ENCODE measurements around the gene XPO6.

Gene XPO6

GRCh38 chr16:28090646-28091377 is 121.0 kb downstream of the XPO6 start:
- TF ChIP-seq CTCF (IDR thresholded peaks at IDR 0.05; ENCODE audit: low read depth, low read length), result peak; percentile 20; the same call in 1 of the 2 replicates
- H3K27me3 ChIP-seq, result no peaks in the 10 kb centered on the region
- DNase-seq, result no peak
- no peaks in the 10 kb centered on the region for H3K9me3 ChIP-seq
- H3K4me3 ChIP-seq (ENCODE audit: low read depth, low read length), result no peak overlapping the region
- peaks cover 4% of the 10 kb centered on the region; the same call in 1 of the 2 replicates for H3K36me3 ChIP-seq
- H3K4me1 ChIP-seq, result no peaks in the 10 kb centered on the region; the same call in 1 of the 2 replicates

- TF ChIP-seq CTCF (IDR thresholded peaks at IDR 0.05; ENCODE audit: low read depth, low read length), result no peak
- no peaks in the 10 kb centered on the region; the same call in 1 of the 2 replicates for H3K4me1 ChIP-seq
- 0 out of 2 replicates have a peak, but pooled peaks cover 4% of the 10 kb centered on the region for H3K36me3 ChIP-seq
- H3K9me3 ChIP-seq, result no peaks in the 10 kb centered on the region
- no peaks in the 10 kb centered on the region for H3K27me3 ChIP-seq
- DNase-seq, result no peak
- H3K4me3 ChIP-seq (ENCODE audit: low read depth, low read length), result no peak overlapping the region
Observed at GRCh38 chr16:28089992-28090365, 121.8 kb downstream of the XPO6 start.

GRCh38 chr16:28089205-28089991 is 122.4 kb downstream of the XPO6 start:
- no peak for DNase-seq
- Histone ChIP-seq H3K27me3 (no peaks in the 10 kb centered on the region), H3K36me3 (0 out of 2 replicates have a peak, but pooled peaks cover 4% of the 10 kb centered on the region), H3K4me3 (ENCODE audit: low read depth, low read length) (no peak overlapping the region), H3K9me3 (no peaks in the 10 kb centered on the region), H3K4me1 (no peaks in the 10 kb centered on the region; the same call in 1 of the 2 replicates)
- no peak for TF ChIP-seq CTCF (IDR thresholded peaks at IDR 0.05; ENCODE audit: low read depth, low read length)

GRCh38 chr16:28087675-28088300 is 124.0 kb downstream of the XPO6 start:
- Histone ChIP-seq H3K4me3 (ENCODE audit: low read depth, low read length) (no peak overlapping the region), H3K9me3 (no peaks in the 10 kb centered on the region), H3K27me3 (no peaks in the 10 kb centered on the region), H3K4me1 (no peaks in the 10 kb centered on the region), H3K36me3 (no peaks in the 10 kb centered on the region)
- no peak for DNase-seq
- TF ChIP-seq CTCF (IDR thresholded peaks at IDR 0.05; ENCODE audit: low read depth, low read length), result no peak

GRCh38 chr16:28087140-28087660 is 124.6 kb downstream of the XPO6 start:
- H3K4me3 ChIP-seq (ENCODE audit: low read depth, low read length), result no peak overlapping the region
- H3K36me3 ChIP-seq, result no peaks in the 10 kb centered on the region
- H3K27me3 ChIP-seq, result no peaks in the 10 kb centered on the region
- H3K4me1 ChIP-seq, result no peaks in the 10 kb centered on the region
- no peak for TF ChIP-seq CTCF (IDR thresholded peaks at IDR 0.05; ENCODE audit: low read depth, low read length)
- DNase-seq, result no peak
- H3K9me3 ChIP-seq, result no peaks in the 10 kb centered on the region
